Fibroblast of lung (primary cell): ENCODE data around the gene SGCD. TPM values are rescaled to one million over a fixed set of nuclear protein-coding genes. Genes with fewer than 3 reads are reported as not detected.

ENCODE experiments used
- DNase-seq, 2 donors: peaks; one replicate each; pipeline versions ENCODE4 v3.0.0 to v3.0.0-alpha.2; 2010; ENCODE audit warnings: low read depth in 2 of 2
- H2AFZ ChIP-seq: 2 replicates; pipeline ENCODE4 v1.5.1; 2012; ENCODE audit warnings: low read length, control low read depth, inconsistent platforms
- H3K27ac ChIP-seq: 2 replicates; pipeline ENCODE4 v1.5.1; 2011; ENCODE audit warnings: low read length, control low read depth; ENCODE audit not compliant: insufficient read depth
- H3K27me3 ChIP-seq: 2 replicates; pipeline ENCODE4 v1.5.1; 2011; ENCODE audit warnings: mild to moderate bottlenecking, low read length; ENCODE audit not compliant: control insufficient read depth, insufficient read depth
- H3K36me3 ChIP-seq: 2 replicates; pipeline ENCODE4 v1.5.1; 2011; ENCODE audit warnings: low read length; ENCODE audit not compliant: control insufficient read depth, insufficient read depth
- H3K4me1 ChIP-seq: 2 replicates; pipeline ENCODE4 v1.5.1; 2011; ENCODE audit warnings: low read length; ENCODE audit not compliant: control insufficient read depth, insufficient read depth; ENCODE audit errors: extremely low read depth
- H3K4me2 ChIP-seq: 2 replicates; pipeline ENCODE4 v1.5.1; 2011; ENCODE audit warnings: low read length, control low read depth; ENCODE audit not compliant: insufficient read depth; ENCODE audit errors: extremely low read depth
- H3K4me3 ChIP-seq, 4 experiments: fragments of 200-600 bp in 1 of 4; sonication (generic) in 1 of 4; replicated peaks in 1 of 4; 2 replicates each; pipeline ENCODE4 v1.5.1; 2011 to 2016; ENCODE audit warnings: low read length in 4 of 4, low read depth in 3 of 4, mild to moderate bottlenecking in 3 of 4, control low read depth in 2 of 4, inconsistent platforms in 1 of 4, mixed read lengths in 1 of 4; ENCODE audit not compliant: insufficient read depth in 1 of 4; ENCODE audit errors: control extremely low read depth in 1 of 4
- H3K79me2 ChIP-seq: 2 replicates; pipeline ENCODE4 v1.5.1; 2012; ENCODE audit warnings: mild to moderate bottlenecking, low read length, inconsistent platforms; ENCODE audit not compliant: control insufficient read depth, insufficient read depth
- H3K9ac ChIP-seq: 2 replicates; pipeline ENCODE4 v1.5.1; 2011; ENCODE audit warnings: mild to moderate bottlenecking, low read length, control low read depth; ENCODE audit not compliant: insufficient read depth
- H3K9me3 ChIP-seq: 2 replicates; pipeline ENCODE4 v1.5.1; 2012; ENCODE audit warnings: low read depth, low read length; ENCODE audit not compliant: control insufficient read depth, insufficient read depth
- H4K20me1 ChIP-seq: 2 replicates; pipeline ENCODE4 v1.5.1; 2011; ENCODE audit warnings: low read length; ENCODE audit not compliant: control insufficient read depth, insufficient read depth; ENCODE audit errors: extremely low read depth
- CTCF ChIP-seq, 2 donors: IDR thresholded peaks in 1 of 2; conservative IDR thresholded peaks in 1 of 2; 1 replicate in 1 of 2; 2 replicates in 1 of 2; pipeline ENCODE4 v1.5.1; 2011 to 2012; ENCODE audit warnings: low read length in 2 of 2, control low read depth in 1 of 2, inconsistent platforms in 1 of 2, low read depth in 1 of 2, mild to moderate bottlenecking in 1 of 2
- EZH2 ChIP-seq: IDR thresholded peaks from 2 replicates; pipeline ENCODE4 v1.5.1; 2012; ENCODE audit warnings: low read length, control low read depth, mild to moderate bottlenecking; ENCODE audit errors: missing control alignments
- polyA plus RNA-seq, 2 donors: library from polyadenylated mRNA; depleted of rRNA in 1 of 2; stranded (reverse) in 1 of 2; unstranded in 1 of 2; fragments of >200 nt; gene quantifications; 2 replicates each; pipeline ENCODE4 v1.2.1, GENCODE V29; 2011 to 2012; ENCODE audit warnings: missing spikeins in 1 of 2
- total RNA-seq: library from RNA; depleted of rRNA; stranded (reverse); fragments of >200 nt; gene quantifications from 2 replicates; pipeline ENCODE4 v1.2.1, GENCODE V29; 2014

SGCD gene
- total and polyA plus RNA-seq, 2 donors (not counting 1 experiment from before 2014, with no cell fraction given): 13.3 to 67.5 TPM

- no peak for TF ChIP-seq EZH2
- TF ChIP-seq CTCF (conservative IDR thresholded peaks at IDR 0.05 in 1 of 2, IDR thresholded peaks at IDR 0.05 in 1 of 2; ENCODE audit: low read depth in 1 of 2, low read length in 2 of 2): no peak
- Histone ChIP-seq H3K9ac (no peak overlapping the region), H3K4me2 (no peak overlapping the region), H3K27me3 (no peaks in the 10 kb centered on the region), H3K79me2 (no peaks in the 10 kb centered on the region), H3K4me3 (no peak overlapping the region), H3K4me1 (no peaks in the 10 kb centered on the region), H3K36me3 (no peaks in the 10 kb centered on the region), H2AFZ (no peak overlapping the region), H4K20me1 (no peaks in the 10 kb centered on the region), H3K27ac (no peak overlapping the region), H3K9me3 (no peaks in the 10 kb centered on the region)
- no peak for DNase-seq
These were observed 340.7 kb downstream of the SGCD start for GRCh38 chr5:156667616-156668015.

- no peak overlapping the region for H2AFZ ChIP-seq
- no peaks in the 10 kb centered on the region for H3K4me1 ChIP-seq
- H3K4me2 ChIP-seq: no peak overlapping the region
- TF ChIP-seq CTCF (conservative IDR thresholded peaks at IDR 0.05 in 1 of 2, IDR thresholded peaks at IDR 0.05 in 1 of 2; ENCODE audit: low read depth in 1 of 2, low read length in 2 of 2) (no peak), EZH2 (no peak)
- H3K27ac ChIP-seq: no peak overlapping the region
- no peaks in the 10 kb centered on the region for H3K36me3 ChIP-seq
- H3K27me3 ChIP-seq: no peaks in the 10 kb centered on the region
- H3K9ac ChIP-seq: no peak overlapping the region
- no peak overlapping the region for H3K4me3 ChIP-seq
- no peaks in the 10 kb centered on the region for H3K9me3 ChIP-seq
- no peak for DNase-seq
- H3K79me2 ChIP-seq: no peaks in the 10 kb centered on the region
- H4K20me1 ChIP-seq: no peaks in the 10 kb centered on the region
These were observed 342.5 kb downstream of the SGCD start for GRCh38 chr5:156669416-156669815.

- H3K4me3 ChIP-seq: no peak overlapping the region
- H3K79me2 ChIP-seq: no peaks in the 10 kb centered on the region
- no peak for DNase-seq
- no peak overlapping the region for H3K4me2 ChIP-seq
- H3K27me3 ChIP-seq: no peaks in the 10 kb centered on the region
- TF ChIP-seq EZH2 (no peak), CTCF (conservative IDR thresholded peaks at IDR 0.05 in 1 of 2, IDR thresholded peaks at IDR 0.05 in 1 of 2; ENCODE audit: low read depth in 1 of 2, low read length in 2 of 2) (no peak)
- no peak overlapping the region for H3K9ac ChIP-seq
- H2AFZ ChIP-seq: no peak overlapping the region
- no peaks in the 10 kb centered on the region for H4K20me1 ChIP-seq
- H3K36me3 ChIP-seq: no peaks in the 10 kb centered on the region
- no peaks in the 10 kb centered on the region for H3K4me1 ChIP-seq
- no peaks in the 10 kb centered on the region for H3K9me3 ChIP-seq
- no peak overlapping the region for H3K27ac ChIP-seq
These were observed 343.7 kb downstream of the SGCD start for GRCh38 chr5:156670615-156671014.
